HL-60 (cell line): ENCODE measurements around the gene SOCS2.

ENCODE experiments used
- DNase-seq, 2 experiments: peaks; one replicate each; pipeline ENCODE4 v3.0.0-alpha.2; 2010 to 2020; ENCODE audit warnings: low read depth in 1 of 2, low spot score in 1 of 2
- H3K27ac ChIP-seq: fragments of 250-450 bp; sonication (Bioruptor Pico); replicated peaks from 2 replicates; pipeline ENCODE4 v1.5.1; 2020; ENCODE audit warnings: mild to moderate bottlenecking, moderate library complexity
- H3K27me3 ChIP-seq: fragments of 250-450 bp; sonication (Bioruptor Pico); 2 replicates; pipeline ENCODE4 v1.5.1; 2021; ENCODE audit warnings: mild to moderate bottlenecking, moderate library complexity; ENCODE audit not compliant: insufficient read depth, poor library complexity, severe bottlenecking
- H3K4me3 ChIP-seq: replicated peaks from 2 replicates; pipeline ENCODE4 v1.5.1; 2011; ENCODE audit warnings: mild to moderate bottlenecking, control low read depth, low read length; ENCODE audit not compliant: insufficient read depth
- GABPA ChIP-seq: IDR thresholded peaks from 2 replicates; pipeline ENCODE4 v1.6.1; 2012; ENCODE audit warnings: low read depth
- POLR2AphosphoS5 ChIP-seq: IDR thresholded peaks from 2 replicates; pipeline ENCODE4 v1.6.1; 2012; ENCODE audit warnings: low read depth
- SPI1 ChIP-seq: IDR thresholded peaks from 2 replicates; pipeline ENCODE4 v1.6.1; 2012; ENCODE audit warnings: low read depth, mild to moderate bottlenecking, borderline replicate concordance
- TF ChIP-seq, protein P1 (sequence below): IDR thresholded peaks from 2 replicates; pipeline ENCODE4 v1.6.1; 2012; ENCODE audit warnings: low read depth; ENCODE audit not compliant: insufficient replicate concordance
- TF ChIP-seq, protein P2 (sequence below): IDR thresholded peaks from one replicate; pipeline ENCODE4 v1.5.1; 2011; ENCODE audit warnings: low read length, control low read depth, inconsistent platforms; ENCODE audit not compliant: insufficient read depth

SOCS2 gene

GRCh38 chr12:93593843-93594242, 21.4 kb downstream of the SOCS2 start:
- no peak for DNase-seq
- TF ChIP-seq, protein P1, sequence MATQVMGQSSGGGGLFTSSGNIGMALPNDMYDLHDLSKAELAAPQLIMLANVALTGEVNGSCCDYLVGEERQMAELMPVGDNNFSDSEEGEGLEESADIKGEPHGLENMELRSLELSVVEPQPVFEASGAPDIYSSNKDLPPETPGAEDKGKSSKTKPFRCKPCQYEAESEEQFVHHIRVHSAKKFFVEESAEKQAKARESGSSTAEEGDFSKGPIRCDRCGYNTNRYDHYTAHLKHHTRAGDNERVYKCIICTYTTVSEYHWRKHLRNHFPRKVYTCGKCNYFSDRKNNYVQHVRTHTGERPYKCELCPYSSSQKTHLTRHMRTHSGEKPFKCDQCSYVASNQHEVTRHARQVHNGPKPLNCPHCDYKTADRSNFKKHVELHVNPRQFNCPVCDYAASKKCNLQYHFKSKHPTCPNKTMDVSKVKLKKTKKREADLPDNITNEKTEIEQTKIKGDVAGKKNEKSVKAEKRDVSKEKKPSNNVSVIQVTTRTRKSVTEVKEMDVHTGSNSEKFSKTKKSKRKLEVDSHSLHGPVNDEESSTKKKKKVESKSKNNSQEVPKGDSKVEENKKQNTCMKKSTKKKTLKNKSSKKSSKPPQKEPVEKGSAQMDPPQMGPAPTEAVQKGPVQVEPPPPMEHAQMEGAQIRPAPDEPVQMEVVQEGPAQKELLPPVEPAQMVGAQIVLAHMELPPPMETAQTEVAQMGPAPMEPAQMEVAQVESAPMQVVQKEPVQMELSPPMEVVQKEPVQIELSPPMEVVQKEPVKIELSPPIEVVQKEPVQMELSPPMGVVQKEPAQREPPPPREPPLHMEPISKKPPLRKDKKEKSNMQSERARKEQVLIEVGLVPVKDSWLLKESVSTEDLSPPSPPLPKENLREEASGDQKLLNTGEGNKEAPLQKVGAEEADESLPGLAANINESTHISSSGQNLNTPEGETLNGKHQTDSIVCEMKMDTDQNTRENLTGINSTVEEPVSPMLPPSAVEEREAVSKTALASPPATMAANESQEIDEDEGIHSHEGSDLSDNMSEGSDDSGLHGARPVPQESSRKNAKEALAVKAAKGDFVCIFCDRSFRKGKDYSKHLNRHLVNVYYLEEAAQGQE, result no peak
- TF ChIP-seq GABPA, result no peak
- TF ChIP-seq, protein P2, sequence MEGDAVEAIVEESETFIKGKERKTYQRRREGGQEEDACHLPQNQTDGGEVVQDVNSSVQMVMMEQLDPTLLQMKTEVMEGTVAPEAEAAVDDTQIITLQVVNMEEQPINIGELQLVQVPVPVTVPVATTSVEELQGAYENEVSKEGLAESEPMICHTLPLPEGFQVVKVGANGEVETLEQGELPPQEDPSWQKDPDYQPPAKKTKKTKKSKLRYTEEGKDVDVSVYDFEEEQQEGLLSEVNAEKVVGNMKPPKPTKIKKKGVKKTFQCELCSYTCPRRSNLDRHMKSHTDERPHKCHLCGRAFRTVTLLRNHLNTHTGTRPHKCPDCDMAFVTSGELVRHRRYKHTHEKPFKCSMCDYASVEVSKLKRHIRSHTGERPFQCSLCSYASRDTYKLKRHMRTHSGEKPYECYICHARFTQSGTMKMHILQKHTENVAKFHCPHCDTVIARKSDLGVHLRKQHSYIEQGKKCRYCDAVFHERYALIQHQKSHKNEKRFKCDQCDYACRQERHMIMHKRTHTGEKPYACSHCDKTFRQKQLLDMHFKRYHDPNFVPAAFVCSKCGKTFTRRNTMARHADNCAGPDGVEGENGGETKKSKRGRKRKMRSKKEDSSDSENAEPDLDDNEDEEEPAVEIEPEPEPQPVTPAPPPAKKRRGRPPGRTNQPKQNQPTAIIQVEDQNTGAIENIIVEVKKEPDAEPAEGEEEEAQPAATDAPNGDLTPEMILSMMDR, result no peak
- no peak for TF ChIP-seq SPI1
- TF ChIP-seq POLR2AphosphoS5, result no peak
- H3K4me3 ChIP-seq, result no peak overlapping the region
- peaks cover 14% of the 10 kb centered on the region for H3K27me3 ChIP-seq
- H3K27ac ChIP-seq, result no peak overlapping the region

GRCh38 chr12:93594766-93595311, 22.4 kb downstream of the SOCS2 start:
- no peak for DNase-seq
- H3K27me3 ChIP-seq, result peaks cover 14% of the 10 kb centered on the region
- TF ChIP-seq, protein P2, result no peak
- TF ChIP-seq GABPA, result no peak
- no peak for TF ChIP-seq POLR2AphosphoS5
- no peak for TF ChIP-seq SPI1
- TF ChIP-seq, protein P1, result no peak
- no peak overlapping the region for H3K27ac ChIP-seq
- no peak overlapping the region for H3K4me3 ChIP-seq

- no peak for DNase-seq
- TF ChIP-seq, protein P2, result no peak
- TF ChIP-seq, protein P1, result no peak
- TF ChIP-seq SPI1 (no peak), POLR2AphosphoS5 (no peak), GABPA (no peak)
- Histone ChIP-seq H3K4me3 (no peak overlapping the region), H3K27me3 (peaks cover 14% of the 10 kb centered on the region), H3K27ac (no peak overlapping the region)
Measured at GRCh38 chr12:93595351-93595750, 22.9 kb downstream of the SOCS2 start.
